GM12801 (cell line): ENCODE measurements around the gene MXI1.

Experiments used
- CTCF ChIP-seq: IDR thresholded peaks from one replicate; pipeline ENCODE4 v1.5.1; 2011; ENCODE audit warnings: control low read depth; ENCODE audit not compliant: insufficient read length; ENCODE audit errors: extremely low read depth

MXI1 gene

GRCh38 chr10:110214371-110214826, 7.0 kb downstream of the MXI1 start:
- no peak for TF ChIP-seq CTCF

GRCh38 chr10:110215286-110216170, 8.1 kb downstream of the MXI1 start:
- no peak for TF ChIP-seq CTCF

GRCh38 chr10:110216240-110216639, 8.8 kb downstream of the MXI1 start:
- no peak for TF ChIP-seq CTCF

- TF ChIP-seq CTCF, result no peak
Measured at GRCh38 chr10:110216942-110217661, 9.7 kb downstream of the MXI1 start.

GRCh38 chr10:110217662-110218008, 10.2 kb downstream of the MXI1 start:
- no peak for TF ChIP-seq CTCF

GRCh38 chr10:110218632-110219031, 11.2 kb downstream of the MXI1 start:
- no peak for TF ChIP-seq CTCF

GRCh38 chr10:110219884-110220283, 12.5 kb downstream of the MXI1 start:
- TF ChIP-seq CTCF, result no peak
